LoVo (cell line): Measurements from ENCODE around the gene SLC30A1.

Experiments
- DNase-seq: peaks from one replicate; pipeline ENCODE4 v3.0.0-alpha.2; 2016; ENCODE audit warnings: low spot score

Gene SLC30A1

GRCh38 chr1:211607754-211608473 lies 29.0 kb upstream of the SLC30A1 start:
- no peak for DNase-seq

DNA sequence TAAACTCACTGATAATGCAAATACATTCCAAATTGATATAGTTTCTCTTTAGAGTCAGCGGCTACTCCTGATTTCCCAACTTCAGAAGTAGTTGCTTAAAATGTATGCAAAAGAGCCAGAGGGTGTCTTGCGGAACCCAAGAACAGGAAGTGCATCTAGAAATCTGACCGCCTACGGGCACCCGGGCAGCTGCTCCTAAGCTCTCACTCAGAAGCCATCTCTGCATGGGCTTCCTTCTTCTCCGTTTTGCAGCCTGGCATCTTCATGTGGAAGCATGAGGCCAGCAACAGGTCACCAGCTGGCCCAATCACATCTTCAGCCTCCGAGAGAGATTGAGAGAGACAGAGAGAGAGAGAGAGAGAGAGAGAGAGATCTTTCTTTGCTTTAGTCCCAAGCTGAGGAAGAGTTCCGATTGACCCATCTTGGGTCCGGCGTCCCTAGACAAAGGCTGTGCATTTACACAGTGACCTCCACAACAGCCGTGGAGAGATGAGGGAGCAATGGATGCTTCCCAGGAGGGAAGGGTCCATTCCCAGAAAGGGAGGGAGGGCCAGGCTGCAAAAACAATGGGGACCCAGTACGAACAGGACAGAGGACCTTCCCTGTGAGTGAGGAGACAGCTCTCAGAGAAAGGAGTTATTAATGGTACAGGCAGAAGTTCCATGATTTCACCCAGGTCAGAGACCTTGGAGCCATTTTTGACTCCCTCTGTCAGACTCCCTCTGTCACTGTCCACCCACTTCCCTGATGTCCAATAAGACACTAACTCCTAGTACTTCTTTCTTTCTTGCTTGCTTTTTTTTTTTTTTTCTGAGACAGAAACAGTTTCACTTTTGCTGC lies 28.2 kb upstream of the SLC30A1 start:
- DNase-seq, result no peak

DNA sequence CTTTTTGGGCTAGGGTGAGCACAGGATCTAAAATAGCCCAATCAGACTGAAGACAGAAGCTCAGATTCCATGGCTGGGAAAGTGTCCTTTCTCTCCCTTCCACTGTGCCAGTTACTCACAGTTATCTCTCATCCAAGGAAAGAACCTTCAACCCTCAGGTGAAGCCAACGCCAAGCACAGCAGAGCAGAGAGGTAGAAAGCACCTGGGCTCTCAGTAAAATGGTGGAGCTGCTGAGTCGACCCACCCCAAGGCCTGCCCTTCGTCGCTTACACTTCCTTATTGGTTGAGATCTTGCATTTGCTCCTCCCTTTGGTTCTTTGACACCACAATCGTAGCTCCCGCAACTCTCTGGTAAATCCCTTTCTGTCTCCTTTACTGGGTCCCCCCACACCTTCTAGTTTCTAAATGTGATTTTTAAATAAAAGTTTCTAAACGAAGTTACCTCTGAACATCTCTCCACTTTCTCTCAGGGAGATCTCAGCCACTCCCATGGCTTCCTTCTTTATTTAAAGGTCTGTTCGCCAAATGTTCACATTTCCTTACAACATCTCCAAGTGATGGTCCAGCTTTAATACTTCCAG lies 27.5 kb upstream of the SLC30A1 start:
- no peak for DNase-seq

DNA sequence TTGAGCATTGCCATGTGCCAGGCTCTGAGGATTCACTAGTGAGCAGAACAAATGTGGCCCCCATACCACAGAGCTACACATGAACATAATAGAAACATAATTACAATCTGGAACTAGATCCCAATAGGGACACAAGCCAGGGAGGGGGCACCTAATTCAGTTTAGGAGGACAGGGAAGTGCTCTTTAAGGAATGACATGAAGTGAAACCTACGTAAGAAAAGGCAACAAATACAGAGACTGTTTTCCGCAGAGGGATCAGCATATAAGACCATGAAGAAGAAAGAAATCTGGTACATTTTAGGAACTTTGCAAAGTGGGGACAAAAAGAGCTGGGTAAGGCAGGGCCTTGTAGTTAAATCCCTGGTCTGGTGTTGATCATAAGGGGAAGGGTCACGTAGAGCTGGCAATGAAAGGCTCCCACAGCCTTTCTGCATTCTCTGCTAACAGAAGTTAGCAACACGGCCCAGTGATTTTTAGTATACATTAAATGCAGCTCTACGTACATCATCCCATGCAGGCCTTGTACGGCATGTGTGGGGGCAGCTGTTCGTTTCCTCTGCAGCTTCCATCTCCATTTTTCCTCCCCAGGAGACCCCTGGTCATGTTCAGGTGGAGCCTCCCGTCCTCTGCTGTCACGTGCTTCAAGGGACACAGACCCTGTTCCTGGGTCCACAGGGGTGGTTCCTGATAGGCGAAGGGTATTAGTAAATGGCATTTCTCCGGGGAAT lies 26.8 kb upstream of the SLC30A1 start:
- DNase-seq, result no peak

DNA sequence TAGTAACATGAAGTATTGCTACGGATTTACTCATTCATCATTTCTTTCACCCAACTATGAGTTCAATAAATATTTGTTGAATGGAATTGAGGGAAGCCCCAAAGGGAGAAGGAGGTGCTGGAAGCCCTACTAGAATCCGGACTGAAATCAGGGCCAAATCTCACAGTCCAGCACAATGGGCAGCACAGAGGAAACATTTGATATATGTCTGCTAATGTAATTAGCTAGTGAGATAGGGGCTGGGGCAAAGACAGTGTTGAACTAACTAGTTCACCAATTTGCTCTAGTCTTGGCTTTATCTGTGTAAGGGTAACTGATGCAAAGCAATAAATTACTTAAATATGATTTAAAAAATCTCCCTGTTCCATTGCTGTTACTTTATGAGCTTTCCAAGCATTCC lies 26.1 kb upstream of the SLC30A1 start:
- DNase-seq, result no peak

DNA sequence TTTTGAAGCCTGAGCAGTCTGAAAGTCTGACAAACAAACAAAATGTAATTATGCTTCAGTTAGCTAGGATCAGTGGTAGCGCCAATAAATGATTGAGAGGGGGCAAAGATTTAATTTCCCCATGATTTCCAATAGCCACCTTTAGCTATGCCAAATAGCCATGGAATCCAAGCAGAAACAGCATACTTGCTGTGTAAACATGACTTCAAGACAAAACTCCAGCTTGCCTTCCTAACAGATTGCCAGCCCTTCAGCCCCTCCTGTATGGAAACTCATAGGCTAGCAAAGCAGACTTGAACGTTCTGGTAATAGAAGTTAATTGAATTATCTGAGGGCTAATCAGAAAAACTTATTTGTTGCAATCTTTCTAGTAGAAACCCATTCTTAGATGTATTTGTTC lies 25.6 kb upstream of the SLC30A1 start:
- no peak for DNase-seq

DNA sequence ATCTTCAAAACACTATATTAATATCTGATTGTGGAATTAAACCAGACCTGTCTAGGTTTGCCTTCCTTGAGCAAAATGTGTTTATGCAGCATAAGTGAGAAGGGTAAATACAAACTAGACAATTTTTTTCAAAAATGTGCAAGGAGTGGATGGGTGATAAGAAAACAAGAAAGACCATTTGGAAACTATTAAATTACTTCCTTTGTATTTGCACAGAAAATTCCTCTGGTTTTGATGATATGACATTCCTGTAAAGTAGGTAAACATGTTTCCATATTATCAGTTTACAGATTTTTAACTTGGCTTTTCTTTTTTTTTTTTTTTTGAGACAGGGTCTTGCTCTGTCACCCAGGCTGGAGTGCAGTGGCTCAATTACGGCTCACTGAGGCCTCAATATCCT lies 24.8 kb upstream of the SLC30A1 start:
- DNase-seq, result no peak

DNA sequence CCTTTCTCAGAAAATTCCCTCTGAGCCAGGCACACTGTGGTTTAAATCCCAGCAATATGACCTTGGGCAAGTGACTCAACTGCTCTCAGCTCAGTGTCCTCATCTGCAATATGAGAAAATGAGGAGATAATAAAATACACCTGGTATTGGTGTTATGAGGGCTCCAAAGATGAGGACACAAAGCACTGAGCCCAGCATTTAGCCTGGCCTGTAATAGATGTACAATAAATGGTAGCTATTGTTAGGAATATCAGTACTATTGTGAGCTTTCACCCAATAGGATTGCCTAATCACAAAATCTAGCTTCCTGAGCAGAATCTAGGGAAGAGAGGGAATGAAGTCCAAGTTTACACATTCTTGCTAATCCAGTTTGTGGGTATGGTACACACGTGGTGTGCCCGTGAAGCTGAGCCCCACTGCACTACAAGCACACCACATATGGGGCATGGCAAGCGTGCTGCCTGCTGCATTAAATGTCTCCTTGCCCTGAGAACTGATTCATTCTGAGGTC lies 24.3 kb upstream of the SLC30A1 start:
- DNase-seq, result peak; percentile 6

GRCh38 chr1:211601982-211602670 lies 23.2 kb upstream of the SLC30A1 start:
- no peak for DNase-seq

- no peak for DNase-seq
Observed at GRCh38 chr1:211601159-211601558, 22.2 kb upstream of the SLC30A1 start.

GRCh38 chr1:211599250-211599649 lies 20.3 kb upstream of the SLC30A1 start:
- DNase-seq, result no peak

DNA sequence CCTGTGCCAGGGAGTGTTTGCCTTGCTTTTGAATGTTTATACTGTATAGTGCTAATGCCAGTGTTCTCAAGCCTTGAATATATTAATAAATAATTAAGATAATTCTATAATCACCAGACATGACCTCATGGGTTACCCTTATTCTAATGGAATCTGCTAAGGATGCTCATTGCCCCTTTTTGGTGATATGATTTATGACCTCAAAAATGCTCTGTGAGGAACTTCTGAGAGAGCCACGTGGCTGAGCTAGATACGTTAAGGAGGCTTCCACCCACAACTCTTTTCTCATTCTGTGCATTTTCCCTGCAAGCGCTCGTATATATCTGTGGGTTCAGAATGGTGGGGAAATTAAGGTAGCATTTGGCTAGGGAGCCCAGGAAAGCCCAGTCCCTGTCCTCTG lies 19.6 kb upstream of the SLC30A1 start:
- no peak for DNase-seq

GRCh38 chr1:211596418-211597181 lies 17.6 kb upstream of the SLC30A1 start:
- DNase-seq, result no peak

- DNase-seq, result no peak
Observed at GRCh38 chr1:211595419-211595818, 16.5 kb upstream of the SLC30A1 start.

GRCh38 chr1:211591980-211592493 lies 13.1 kb upstream of the SLC30A1 start:
- peak; percentile 48 for DNase-seq

DNA sequence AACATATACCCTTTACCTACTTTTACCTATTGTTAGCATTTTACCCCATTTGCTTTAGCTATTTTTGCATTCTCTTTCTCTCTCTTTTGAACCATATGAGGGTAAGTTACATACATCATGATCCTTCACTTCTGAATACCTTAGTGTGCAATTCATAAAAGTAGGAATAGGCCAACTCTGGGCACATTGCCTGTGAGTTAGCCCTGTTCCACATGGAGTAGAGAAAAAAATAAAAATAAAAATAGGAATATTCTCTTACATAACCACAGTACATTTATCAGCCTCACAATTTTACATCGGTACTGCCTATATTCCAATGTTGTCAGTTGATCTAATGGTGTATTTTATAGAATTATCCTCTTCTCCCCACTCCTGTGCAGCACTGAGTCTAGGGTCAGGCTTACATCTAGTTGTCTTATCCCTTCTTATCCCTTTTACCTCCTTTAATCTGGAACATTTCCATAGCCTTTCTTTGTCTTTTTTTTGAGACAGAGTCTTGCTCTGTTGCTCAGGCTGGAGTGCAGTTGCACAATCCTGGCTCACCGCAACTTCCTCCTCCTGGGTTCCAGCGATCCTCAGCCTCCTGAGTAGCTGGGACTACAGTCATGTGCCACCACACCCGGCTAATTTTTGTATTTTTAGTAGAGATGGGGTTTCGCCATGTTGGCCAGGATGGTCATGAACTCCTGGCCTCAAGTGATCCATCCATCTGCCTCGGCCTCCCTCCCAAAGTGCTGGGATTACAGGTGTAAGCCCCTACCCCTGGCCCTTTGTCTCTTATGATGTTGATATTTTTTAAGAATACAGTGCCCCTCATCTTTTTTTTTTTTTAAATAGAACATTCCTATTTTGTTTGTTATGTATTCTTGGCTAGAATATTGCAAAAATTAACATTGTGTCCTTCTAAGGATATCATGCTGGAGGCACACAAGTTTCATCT lies 11.1 kb upstream of the SLC30A1 start:
- DNase-seq, result no peak

DNA sequence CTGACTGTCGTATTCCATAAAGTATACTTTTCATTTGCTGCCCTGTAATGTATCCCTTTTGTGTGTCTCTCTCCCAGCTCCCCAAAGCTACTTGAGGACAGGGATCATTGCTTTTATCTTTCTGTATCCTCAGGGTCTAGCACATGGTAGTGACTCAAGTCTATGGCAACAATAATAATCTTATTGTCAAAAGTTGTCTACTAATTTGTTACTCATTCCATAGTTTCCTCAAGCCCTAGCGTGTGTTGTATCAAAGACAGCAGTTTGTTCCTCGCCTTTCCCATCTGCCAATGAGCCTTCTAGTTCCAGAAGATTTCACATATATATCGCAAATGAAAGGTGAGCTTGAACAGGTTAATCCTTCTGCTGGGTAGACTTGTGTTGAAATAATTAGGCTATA lies 9.8 kb upstream of the SLC30A1 start:
- DNase-seq, result no peak

DNA sequence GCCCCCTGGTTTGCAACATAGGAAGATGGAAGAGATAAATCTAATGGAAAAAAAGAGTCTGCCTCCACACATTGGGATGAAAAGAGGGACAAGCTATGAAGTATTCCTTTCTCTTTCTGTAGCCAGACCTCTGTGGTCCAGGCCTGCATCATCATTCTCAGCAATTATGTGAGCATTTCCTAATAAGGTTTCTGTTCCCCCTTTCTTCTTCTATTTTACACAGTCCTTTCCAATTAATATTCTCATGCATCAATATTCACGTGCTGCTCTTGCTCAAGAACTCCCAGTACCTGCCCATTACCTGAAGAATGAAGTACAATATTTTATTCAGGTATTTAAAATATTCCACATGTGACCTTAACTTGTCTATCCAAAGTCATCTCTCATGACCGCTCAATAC lies 8.2 kb upstream of the SLC30A1 start:
- no peak for DNase-seq

DNA sequence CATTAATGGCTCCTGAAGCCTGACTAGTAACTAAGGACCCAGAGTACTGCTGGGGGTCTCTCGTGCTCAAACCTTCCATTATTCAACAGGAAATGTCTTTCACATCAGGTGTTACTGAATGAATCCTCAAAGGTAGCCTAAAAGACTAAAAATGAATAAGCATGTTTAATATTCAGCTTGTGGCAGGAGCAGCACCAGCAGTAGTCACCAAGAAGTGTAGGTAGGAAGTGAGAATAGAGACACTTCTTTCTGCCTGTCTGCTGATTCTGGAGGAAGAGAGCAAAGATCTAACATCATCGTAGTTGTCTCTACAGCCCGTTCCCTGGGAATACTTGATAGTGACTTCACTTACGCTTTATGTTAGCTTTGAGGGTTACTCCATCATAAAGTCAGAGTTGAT lies 7.6 kb upstream of the SLC30A1 start:
- DNase-seq, result no peak
